ENCODE measurements around the gene LILRA1. TPM values are rescaled to one million over a fixed set of nuclear protein-coding genes. Genes with fewer than 3 reads are reported as not detected.
"Not testable (repeated sequence)": the region's sequence is repeated elsewhere in the genome, so short reads cannot be mapped to it uniquely, and the experiment has no call there.

Gene LILRA1
- total RNA-seq, 1 donor from 2014 or later, result 0.48 TPM

GRCh38 chr19:54574527-54575056, 18.8 kb upstream of the LILRA1 start:
- ATAC-seq (ENCODE audit: poor library complexity) (no peak), DNase-seq (no peak)
- intact Hi-C loops (cut with DNase I), result no loop called here

DNA sequence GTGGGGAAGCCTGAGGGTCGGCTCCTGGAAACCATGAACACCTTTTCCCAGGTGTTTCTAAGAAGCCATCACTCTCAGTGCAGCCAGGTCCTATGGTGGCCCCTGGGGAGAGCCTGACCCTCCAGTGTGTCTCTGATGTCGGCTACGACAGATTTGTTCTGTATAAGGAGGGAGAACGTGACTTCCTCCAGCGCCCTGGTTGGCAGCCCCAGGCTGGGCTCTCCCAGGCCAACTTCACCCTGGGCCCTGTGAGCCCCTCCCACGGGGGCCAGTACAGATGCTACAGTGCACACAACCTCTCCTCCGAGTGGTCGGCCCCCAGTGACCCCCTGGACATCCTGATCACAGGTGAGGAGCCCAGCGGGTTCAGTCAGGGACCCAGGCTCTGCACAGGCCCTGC, 18.2 kb upstream of the LILRA1 start:
- ATAC-seq (ENCODE audit: poor library complexity); intact Hi-C loops (cut with DNase I); DNase-seq: not testable (repeated sequence)

DNA sequence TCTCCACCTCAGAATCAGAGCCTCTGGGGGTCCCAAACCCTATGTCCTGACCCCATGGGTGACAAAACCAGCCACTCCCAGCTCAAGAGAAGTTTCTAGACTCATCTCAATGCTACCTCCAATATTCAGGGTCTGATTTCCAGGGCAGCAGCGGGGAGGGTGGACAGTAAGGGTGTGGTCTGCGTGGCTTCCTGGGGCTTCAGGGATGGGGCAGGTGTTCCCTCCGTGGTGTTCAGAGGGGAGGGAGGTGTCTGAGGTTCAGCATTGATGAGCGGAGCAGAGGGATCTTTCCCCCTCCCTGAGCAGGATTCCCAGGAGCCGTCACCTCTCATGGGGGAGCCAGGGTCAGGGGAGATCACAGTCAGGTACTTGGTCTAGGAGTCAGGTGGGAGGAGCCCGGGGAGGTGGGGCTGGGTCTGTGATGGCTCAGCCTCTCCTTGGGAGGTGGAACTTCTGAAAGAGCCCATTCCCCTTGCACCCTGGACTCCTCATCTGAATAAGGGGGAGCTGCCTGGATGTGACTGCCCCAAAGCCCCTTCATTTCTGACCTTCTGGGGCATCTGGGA, 16.9 kb upstream of the LILRA1 start:
- ATAC-seq (ENCODE audit: poor library complexity) (no peak), DNase-seq (no peak)
- intact Hi-C loops (cut with DNase I), result no loop called here

DNA sequence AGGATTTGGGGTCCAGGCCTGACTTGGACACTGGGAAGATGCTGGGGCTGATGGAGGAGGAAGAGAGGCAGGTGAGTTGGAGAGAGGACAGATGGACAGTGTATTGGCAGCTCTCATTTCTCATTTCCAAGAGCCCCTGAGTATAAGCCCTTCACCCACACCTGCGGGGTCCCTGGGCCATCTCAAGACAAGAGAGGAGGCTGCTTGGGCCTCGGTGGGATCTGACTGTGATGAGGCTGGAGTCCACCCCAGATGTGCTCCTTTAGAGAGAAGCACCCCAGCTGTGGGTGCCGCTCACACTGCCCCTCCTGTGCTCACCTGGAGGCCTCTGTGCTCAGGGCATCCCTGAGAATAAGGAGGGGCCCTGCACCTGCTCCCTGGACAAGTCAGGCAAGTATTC, 16.1 kb upstream of the LILRA1 start:
- intact Hi-C loops (cut with DNase I), result no loop called here
- ATAC-seq (ENCODE audit: poor library complexity), result no peak
- DNase-seq, result no peak

DNA sequence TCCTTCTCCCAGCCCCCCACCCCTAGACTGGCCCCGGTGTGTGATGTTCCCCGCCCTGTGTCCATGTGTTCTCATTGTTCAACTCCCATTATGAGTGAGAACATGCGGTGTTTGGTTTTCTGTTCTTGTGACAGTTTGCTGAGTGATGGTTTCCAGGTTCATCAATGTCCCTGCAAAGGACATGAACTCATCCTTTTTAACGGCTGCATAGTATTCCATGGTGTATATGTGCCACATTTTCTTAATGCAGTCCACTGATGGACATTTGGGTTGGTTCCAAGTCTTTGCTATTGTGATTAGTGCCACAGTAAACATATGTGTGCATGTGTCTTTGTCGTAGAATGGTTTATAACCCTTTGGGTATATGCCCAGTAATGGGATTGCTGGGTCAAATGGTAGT, 15.2 kb upstream of the LILRA1 start:
- DNase-seq; ATAC-seq (ENCODE audit: poor library complexity); intact Hi-C loops (cut with DNase I): not testable (repeated sequence)

DNA sequence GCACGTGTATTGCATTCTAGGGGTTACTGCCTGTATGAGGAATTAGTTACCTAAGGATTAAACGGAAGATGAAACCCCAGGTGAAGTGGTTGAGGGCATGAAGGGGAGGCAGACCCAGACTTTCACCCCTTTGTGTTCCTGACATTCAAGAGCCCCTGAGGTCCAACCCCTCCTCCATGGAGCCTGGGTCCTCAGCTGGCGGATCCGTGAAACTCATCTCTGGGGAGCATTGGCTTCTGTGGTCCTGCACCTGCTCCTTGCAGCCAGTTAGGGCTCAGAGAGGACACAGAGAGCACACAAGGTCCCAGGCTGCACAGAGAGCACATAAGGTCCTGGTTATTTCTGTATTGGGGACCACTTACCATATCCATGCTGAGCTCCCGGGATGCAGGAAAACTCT, 7.0 kb upstream of the LILRA1 start:
- DNase-seq (no peak), ATAC-seq (ENCODE audit: poor library complexity) (no peak)
- intact Hi-C loops (cut with DNase I), result no loop called here

GRCh38 chr19:54587026-54587425, 6.4 kb upstream of the LILRA1 start:
- intact Hi-C loops (cut with DNase I), result no loop called here
- no peak for DNase-seq
- ATAC-seq (ENCODE audit: poor library complexity), result no peak

DNA sequence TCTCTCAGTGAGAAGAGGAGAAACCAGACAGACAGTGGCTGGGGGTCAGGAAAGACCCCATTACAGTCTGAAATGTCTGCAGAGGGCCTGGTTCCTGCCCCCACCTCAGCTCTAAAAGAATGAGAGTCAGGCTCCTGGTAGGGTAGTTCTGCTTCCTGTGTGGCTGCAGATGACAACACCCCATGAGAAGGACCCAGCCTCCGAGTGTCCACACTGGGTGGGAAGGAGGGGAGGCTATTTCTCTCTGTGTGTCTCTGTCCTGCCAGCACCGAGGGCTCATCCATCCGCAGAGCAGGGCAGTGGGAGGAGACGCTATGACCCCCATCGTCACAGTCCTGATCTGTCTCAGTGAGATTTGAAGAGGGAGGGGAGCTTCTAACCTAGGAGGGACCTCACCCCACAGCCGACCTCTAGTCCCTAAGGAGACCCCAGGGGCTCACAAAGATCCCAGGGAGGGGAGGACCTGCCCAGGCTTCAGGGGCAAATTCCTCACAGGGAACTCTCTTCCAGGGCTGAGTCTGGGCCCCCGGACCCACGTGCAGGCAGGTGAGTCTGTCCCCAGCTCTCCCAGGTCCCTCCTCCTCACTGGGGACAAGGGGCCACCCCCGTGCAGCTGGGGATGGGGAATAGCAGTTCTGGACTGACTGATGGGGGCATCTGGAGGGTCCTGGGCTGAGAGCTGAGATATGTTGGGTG, 647 bp downstream of the LILRA1 start:
- DNase-seq; intact Hi-C loops (cut with DNase I): not testable (repeated sequence)
- ATAC-seq (ENCODE audit: poor library complexity), result peak; percentile 46

- intact Hi-C loops (cut with DNase I), result no loop called here
- DNase-seq, result no peak
- no peak for ATAC-seq (ENCODE audit: poor library complexity)
Observed at GRCh38 chr19:54594737-54595136, 1.3 kb downstream of the LILRA1 start.

GRCh38 chr19:54595680-54596436, 2.4 kb downstream of the LILRA1 start:
- DNase-seq; intact Hi-C loops (cut with DNase I); ATAC-seq (ENCODE audit: poor library complexity): not testable (repeated sequence)

DNA sequence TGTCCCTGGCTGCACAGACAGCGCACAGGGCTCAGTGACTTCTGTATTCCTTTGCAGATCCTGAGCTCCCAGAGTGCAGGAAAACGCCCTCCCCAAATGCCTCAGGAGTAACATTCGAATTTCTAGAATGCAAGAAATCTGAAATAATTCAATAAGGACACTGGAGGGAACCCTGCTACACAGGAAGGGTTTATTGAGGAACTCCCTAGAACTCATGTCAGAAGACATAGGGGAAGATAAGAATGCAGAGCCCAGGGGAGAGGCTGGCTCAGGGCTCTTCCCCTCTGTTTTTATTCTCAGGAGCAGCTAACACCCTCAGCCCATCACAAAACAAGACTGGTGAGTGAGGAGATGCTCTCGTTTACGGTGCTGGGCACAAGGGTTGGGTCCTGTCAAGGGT, 6.8 kb downstream of the LILRA1 start:
- ATAC-seq (ENCODE audit: poor library complexity) (no peak), DNase-seq (no peak)
- intact Hi-C loops (cut with DNase I), result no loop called here

GRCh38 chr19:54606230-54606629, 12.8 kb downstream of the LILRA1 start:
- intact Hi-C loops (cut with DNase I), result no loop called here
- peak; percentile 45 for ATAC-seq (ENCODE audit: poor library complexity)

GRCh38 chr19:54606891-54607784, 13.7 kb downstream of the LILRA1 start:
- intact Hi-C loops (cut with DNase I), result no loop called here
- peak; percentile 53 for ATAC-seq (ENCODE audit: poor library complexity)
- no peak for DNase-seq

More at GRCh38 chr19:54606230-54606629, 12.8 kb downstream of the LILRA1 start:
- DNase-seq, result no peak

- intact Hi-C loops (cut with DNase I), result no loop called here
- DNase-seq (no peak), ATAC-seq (ENCODE audit: poor library complexity) (no peak)
Observed at GRCh38 chr19:54607785-54608150, 14.3 kb downstream of the LILRA1 start.

GRCh38 chr19:54608205-54608604, 14.8 kb downstream of the LILRA1 start:
- DNase-seq (no peak), ATAC-seq (ENCODE audit: poor library complexity) (no peak)
- intact Hi-C loops (cut with DNase I), result no loop called here

- ATAC-seq (ENCODE audit: poor library complexity) (no peak), DNase-seq (no peak)
- intact Hi-C loops (cut with DNase I), result no loop called here
Observed at GRCh38 chr19:54608792-54609191, 15.4 kb downstream of the LILRA1 start.

- intact Hi-C loops (cut with DNase I), result no loop called here
- DNase-seq, result no peak
Observed at GRCh38 chr19:54609356-54609791, 15.9 kb downstream of the LILRA1 start.

GRCh38 chr19:54612428-54612827, 19.0 kb downstream of the LILRA1 start:
- intact Hi-C loops (cut with DNase I), result no loop called here
- ATAC-seq (ENCODE audit: poor library complexity), result no peak

More at GRCh38 chr19:54609356-54609791, 15.9 kb downstream of the LILRA1 start:
- no peak for ATAC-seq (ENCODE audit: poor library complexity)

GRCh38 chr19:54614726-54615125, 21.3 kb downstream of the LILRA1 start:
- ATAC-seq (ENCODE audit: poor library complexity) (no peak), DNase-seq (no peak)
- intact Hi-C loops (cut with DNase I), result no loop called here

More at GRCh38 chr19:54612428-54612827, 19.0 kb downstream of the LILRA1 start:
- no peak for DNase-seq
